ENCODE measurements around the gene NNMT. TPM values are rescaled to one million over a fixed set of nuclear protein-coding genes. Genes with fewer than 3 reads are reported as not detected.

The NNMT gene
- total RNA-seq, 1 experiment from 2014 or later: not detected

DNA sequence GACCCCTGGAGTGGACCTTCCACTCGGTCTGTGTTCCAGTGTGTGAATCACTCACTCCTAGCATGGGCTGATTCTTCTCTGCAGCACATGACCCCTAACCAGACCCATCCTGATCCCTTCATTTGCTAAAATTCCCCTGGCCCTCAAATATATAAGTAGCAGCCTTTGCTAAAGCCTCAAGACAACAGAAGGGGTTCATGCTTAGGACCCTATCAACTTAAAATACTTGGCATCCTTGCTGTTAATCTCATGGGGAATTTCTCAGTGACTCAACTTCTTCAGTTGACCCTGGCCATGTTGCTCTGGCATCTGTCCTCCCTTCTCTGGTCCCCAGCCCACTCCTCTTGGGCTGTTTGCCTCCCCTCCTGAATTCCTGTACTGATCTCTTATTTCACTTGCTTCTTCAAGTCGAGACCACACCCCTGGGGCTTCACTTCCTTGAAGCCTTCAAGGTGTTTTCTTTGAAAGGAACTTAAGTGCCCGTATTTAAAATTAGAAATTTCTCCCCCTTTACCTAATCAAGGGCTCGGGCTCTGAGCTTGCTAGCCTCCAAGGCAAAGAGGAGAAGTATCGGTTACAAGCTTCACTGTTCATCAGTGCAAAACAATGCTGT, 23.6 kb downstream of the NNMT start:
- no peaks in the 10 kb centered on the region for H3K23me2 ChIP-seq (ENCODE audit: insufficient read length, low read depth, low read length, poor library complexity, severe bottlenecking)
- TF ChIP-seq, protein P1, sequence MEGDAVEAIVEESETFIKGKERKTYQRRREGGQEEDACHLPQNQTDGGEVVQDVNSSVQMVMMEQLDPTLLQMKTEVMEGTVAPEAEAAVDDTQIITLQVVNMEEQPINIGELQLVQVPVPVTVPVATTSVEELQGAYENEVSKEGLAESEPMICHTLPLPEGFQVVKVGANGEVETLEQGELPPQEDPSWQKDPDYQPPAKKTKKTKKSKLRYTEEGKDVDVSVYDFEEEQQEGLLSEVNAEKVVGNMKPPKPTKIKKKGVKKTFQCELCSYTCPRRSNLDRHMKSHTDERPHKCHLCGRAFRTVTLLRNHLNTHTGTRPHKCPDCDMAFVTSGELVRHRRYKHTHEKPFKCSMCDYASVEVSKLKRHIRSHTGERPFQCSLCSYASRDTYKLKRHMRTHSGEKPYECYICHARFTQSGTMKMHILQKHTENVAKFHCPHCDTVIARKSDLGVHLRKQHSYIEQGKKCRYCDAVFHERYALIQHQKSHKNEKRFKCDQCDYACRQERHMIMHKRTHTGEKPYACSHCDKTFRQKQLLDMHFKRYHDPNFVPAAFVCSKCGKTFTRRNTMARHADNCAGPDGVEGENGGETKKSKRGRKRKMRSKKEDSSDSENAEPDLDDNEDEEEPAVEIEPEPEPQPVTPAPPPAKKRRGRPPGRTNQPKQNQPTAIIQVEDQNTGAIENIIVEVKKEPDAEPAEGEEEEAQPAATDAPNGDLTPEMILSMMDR (conservative IDR thresholded peaks at IDR 0.05): no peak
- H3K27me3 ChIP-seq (ENCODE audit: insufficient read depth, low read length): no peaks in the 10 kb centered on the region
- no peak overlapping the region for H3K23ac ChIP-seq (ENCODE audit: insufficient read length, low read depth, low read length)
- H2AK5ac ChIP-seq (ENCODE audit: insufficient read length, low read length): no peak overlapping the region
- no peak overlapping the region for H3T11ph ChIP-seq (ENCODE audit: low read length)
- 0 out of 5 replicates have a peak overlapping the region, but pooled peaks of 1 of the 2 experiments have one; percentile 12 for H3K4me3 Mint-ChIP-seq
- no peak overlapping the region for H3K9ac ChIP-seq (ENCODE audit: extremely low read depth, insufficient read length, low read length)
- no peak overlapping the region for H2BK120ac ChIP-seq (ENCODE audit: low read depth, low read length, poor library complexity, severe bottlenecking)
- no peaks in the 10 kb centered on the region for H3K79me2 ChIP-seq (ENCODE audit: insufficient read depth, low read length)
- peaks cover 0 to 7% (median 2%) of the 10 kb centered on the region in 3 experiments; a peak in 2 of 7 replicates for H3K36me3 Mint-ChIP-seq (ENCODE audit: insufficient read depth in 1 of 3, low read depth in 3 of 3)
- no peak overlapping the region for H2BK15ac ChIP-seq (ENCODE audit: low read depth, low read length)
- H2BK5ac ChIP-seq (ENCODE audit: insufficient read length, low read length): no peak overlapping the region
- peaks cover 0 to 4% of the 10 kb centered on the region in 2 experiments; a peak in 3 of 5 replicates for H3K9me3 Mint-ChIP-seq
- H3K27ac Mint-ChIP-seq: no peak overlapping the region
- H4K5ac ChIP-seq (ENCODE audit: insufficient read length, low read depth, low read length): no peak overlapping the region
- no peak overlapping the region for H3K56ac ChIP-seq (ENCODE audit: insufficient read length, low read depth, low read length)
- no peak overlapping the region for H2AFZ ChIP-seq (ENCODE audit: low read length)
- WGBS (ENCODE audit: extremely low coverage, insufficient read length, low lambda C conversion rate): no CpG with 5 or more reads among the region's 5 CpGs
- H3K27ac ChIP-seq (ENCODE audit: insufficient read length, low read depth, low read length): no peak overlapping the region
- H4K91ac ChIP-seq (ENCODE audit: insufficient read length, low read depth, low read length): no peak overlapping the region
- no peaks in the 10 kb centered on the region for H3K79me1 ChIP-seq (ENCODE audit: insufficient read depth, low read depth, low read length, poor library complexity, severe bottlenecking)
- H4K8ac ChIP-seq (replicated peaks; ENCODE audit: insufficient read length, low read depth, low read length): no peak overlapping the region
- H3K4me2 ChIP-seq (ENCODE audit: insufficient read depth, insufficient read length, low read length): no peak overlapping the region
- H3K4ac ChIP-seq (ENCODE audit: low read depth, low read length): no peak overlapping the region
- no peak overlapping the region for H3K14ac ChIP-seq (ENCODE audit: insufficient read depth, low read length)
- H3K27me3 Mint-ChIP-seq (ENCODE audit: low read depth): peaks cover 6% of the 10 kb centered on the region; the same call in 1 of the 2 replicates
- peaks cover 19% of the 10 kb centered on the region for H3K4me1 ChIP-seq (ENCODE audit: insufficient read depth, low read length)
- no peaks in the 10 kb centered on the region for H3K9me3 ChIP-seq (ENCODE audit: control insufficient read depth, low read depth, low read length)
- no peak overlapping the region for H3K18ac ChIP-seq (ENCODE audit: insufficient read length, low read depth, low read length)
- no peaks in the 10 kb centered on the region for H4K20me1 ChIP-seq (ENCODE audit: control insufficient read depth, insufficient read depth, insufficient read length)
- H2BK12ac ChIP-seq (ENCODE audit: insufficient read length, low read depth, low read length): no peak overlapping the region
- H2BK20ac ChIP-seq (ENCODE audit: low read depth, low read length, poor library complexity, severe bottlenecking): no peak overlapping the region
- DNase-seq: peak; percentile 72
- H3K4me1 Mint-ChIP-seq: peaks cover 49 to 50% of the 10 kb centered on the region in 2 experiments
